Measurements from ENCODE around the gene ZFP36L1. TPM values are rescaled to one million over a fixed set of nuclear protein-coding genes. Genes with fewer than 3 reads are reported as not detected.
A peak's percentile ranks its signal among the peaks of the same experiment; 100 is the strongest.

Gene ZFP36L1
- total RNA-seq, 1 donor from 2014 or later, result 48.0 TPM

DNA sequence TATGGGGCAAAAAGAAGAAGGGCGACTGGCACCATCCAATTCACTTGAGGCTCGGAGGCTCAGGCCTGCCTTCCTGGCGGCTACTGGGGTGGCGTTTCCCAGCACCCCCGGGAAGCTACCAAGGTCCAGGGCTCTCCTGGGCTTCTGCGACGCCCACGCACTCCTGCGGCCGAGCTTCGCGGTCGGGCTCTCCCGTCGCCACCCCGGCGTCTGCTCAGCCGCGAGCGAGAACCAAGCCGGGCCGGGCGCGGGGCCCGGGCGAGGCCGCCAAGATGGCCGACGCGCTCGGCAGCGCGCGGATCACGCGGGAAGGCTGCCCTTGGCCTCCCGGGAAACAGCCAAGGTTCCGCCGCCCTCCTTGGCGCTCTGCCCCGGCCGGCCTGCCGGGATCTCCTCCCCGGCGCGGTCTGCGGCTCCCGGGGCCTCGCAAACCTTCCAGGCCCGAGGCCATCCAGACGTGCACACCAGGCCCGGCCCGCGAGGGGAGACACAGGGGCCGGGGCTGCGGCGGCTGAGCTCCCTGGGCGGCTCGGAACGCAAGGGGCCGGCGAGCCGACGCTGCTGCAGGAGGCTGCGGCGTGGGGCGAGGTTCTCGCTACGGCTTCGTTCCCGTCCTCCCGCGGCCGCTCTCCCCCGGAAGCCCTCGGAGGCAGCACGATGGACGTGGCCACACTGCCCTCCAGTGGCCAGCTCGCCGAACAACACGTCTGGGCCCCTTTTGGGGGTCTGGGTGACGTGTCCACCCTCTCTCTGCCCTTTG, 23.5 kb upstream of the ZFP36L1 start:
- H3K4me1 ChIP-seq, result peaks cover 44% of the 10 kb centered on the region

DNA sequence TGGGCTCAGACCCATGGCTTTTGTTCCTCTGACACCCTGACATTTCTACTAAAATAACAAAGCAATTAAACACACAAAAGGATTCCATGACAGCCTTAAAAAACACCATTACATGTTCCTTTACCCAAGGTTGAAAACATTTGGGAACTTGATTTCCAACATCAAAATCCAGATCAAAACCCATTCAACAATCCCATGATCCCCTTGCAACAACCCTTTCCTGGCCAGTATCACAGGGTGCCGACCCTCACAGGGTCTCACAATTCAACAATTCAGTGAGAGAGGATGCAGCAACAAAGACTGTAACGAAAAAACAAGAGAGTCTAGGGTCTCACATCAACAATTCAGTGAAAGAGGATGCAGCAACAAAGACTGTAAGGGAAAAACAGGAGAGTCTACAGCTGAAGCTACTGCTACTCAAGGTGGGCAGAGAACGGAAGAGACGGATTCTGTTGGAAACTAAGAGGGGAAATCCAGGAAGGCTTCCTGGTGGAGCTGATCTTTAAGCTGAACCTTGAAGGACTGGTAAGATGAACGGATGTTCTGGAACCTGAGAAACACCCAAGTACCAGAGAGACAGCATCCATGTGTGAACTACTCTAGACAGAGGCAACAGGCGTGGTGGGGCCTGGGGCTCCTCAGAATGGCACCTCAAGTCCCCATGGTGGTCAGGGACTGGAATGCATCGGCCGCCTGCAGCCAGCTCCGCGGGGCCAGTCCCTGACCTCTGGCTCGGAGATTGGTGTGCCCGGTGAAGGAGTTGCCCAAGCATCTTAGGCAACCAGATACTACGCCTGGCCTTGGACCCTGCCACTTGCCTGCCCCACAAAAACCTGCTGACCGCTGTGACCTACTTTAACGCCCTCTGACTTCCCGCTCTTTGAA, 22.7 kb upstream of the ZFP36L1 start:
- Histone ChIP-seq H3K27me3 (ENCODE audit: low read depth) (no peaks in the 10 kb centered on the region), H3K9me3 (replicated peaks) (no peaks in the 10 kb centered on the region), H3K27ac (replicated peaks) (peak overlapping the region; percentile 99), H3K4me3 (peak overlapping the region; percentile 69), H3K36me3 (no peaks in the 10 kb centered on the region), H3K4me1 (peaks cover 44% of the 10 kb centered on the region)
- no peak for DNase-seq
- TF ChIP-seq, protein P1, sequence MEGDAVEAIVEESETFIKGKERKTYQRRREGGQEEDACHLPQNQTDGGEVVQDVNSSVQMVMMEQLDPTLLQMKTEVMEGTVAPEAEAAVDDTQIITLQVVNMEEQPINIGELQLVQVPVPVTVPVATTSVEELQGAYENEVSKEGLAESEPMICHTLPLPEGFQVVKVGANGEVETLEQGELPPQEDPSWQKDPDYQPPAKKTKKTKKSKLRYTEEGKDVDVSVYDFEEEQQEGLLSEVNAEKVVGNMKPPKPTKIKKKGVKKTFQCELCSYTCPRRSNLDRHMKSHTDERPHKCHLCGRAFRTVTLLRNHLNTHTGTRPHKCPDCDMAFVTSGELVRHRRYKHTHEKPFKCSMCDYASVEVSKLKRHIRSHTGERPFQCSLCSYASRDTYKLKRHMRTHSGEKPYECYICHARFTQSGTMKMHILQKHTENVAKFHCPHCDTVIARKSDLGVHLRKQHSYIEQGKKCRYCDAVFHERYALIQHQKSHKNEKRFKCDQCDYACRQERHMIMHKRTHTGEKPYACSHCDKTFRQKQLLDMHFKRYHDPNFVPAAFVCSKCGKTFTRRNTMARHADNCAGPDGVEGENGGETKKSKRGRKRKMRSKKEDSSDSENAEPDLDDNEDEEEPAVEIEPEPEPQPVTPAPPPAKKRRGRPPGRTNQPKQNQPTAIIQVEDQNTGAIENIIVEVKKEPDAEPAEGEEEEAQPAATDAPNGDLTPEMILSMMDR (IDR thresholded peaks at IDR 0.05; ENCODE audit: borderline replicate concordance), result no peak
- intact Hi-C loops (cut with micrococcal nuclease), result loop anchor here (5.0 kb wide), 1 partner anchor 568 kb away; no protein-coding TSS in a partner anchor

More for the DNA sequence above, 23.5 kb upstream of the ZFP36L1 start:
- peak; percentile 90 for DNase-seq
- Histone ChIP-seq H3K27me3 (ENCODE audit: low read depth) (no peaks in the 10 kb centered on the region), H3K36me3 (no peaks in the 10 kb centered on the region), H3K27ac (replicated peaks) (peak overlapping the region; percentile 99), H3K9me3 (replicated peaks) (no peaks in the 10 kb centered on the region), H3K4me3 (peak overlapping the region; percentile 69)
- intact Hi-C loops (cut with micrococcal nuclease), result loop anchor here (5.0 kb wide), 1 partner anchor 569 kb away; no protein-coding TSS in a partner anchor
- TF ChIP-seq, protein P1 (IDR thresholded peaks at IDR 0.05; ENCODE audit: borderline replicate concordance), result peak; percentile 97

DNA sequence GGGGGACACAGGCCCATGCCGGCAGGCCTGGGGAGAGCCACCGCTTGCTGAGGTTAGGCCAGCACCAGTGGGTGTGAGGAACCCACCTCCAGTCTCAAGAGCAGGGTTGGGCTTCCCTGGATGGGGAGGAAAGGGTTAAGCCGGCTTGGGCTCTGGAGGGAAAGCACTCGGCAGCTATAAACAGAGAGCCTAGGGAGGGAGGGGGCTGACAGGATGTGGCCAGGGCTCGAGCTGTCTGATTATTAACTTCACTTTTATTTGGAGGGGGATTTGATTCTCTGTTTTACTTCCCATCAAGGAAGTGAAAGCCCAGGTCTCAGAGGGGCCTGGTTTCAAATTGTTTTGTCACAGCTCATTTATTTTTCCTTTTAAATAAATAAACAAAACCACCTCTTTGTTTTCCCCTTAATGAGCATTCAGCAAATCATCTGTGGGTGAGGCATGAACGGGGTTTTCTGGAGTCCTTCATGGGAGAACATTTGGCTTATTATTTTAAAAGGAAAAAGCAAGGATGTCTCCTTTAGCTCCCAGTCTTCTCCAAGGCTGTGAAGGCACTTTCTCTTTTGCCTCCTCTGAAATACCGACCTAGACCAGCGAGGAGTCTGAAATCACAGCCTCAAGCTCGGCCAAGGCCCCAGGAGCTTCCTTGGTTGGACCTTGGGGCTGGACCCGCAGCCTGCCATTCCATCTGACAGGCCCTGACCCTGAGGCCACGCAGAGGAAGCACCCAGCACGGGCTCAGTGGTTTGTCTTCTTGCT, 21.9 kb upstream of the ZFP36L1 start:
- H3K27ac ChIP-seq (replicated peaks), result peak overlapping the region; percentile 99
- no peaks in the 10 kb centered on the region for H3K27me3 ChIP-seq (ENCODE audit: low read depth)
- no peak for DNase-seq
- peak overlapping the region; percentile 69 for H3K4me3 ChIP-seq
- H3K4me1 ChIP-seq, result peaks cover 44% of the 10 kb centered on the region
- intact Hi-C loops (cut with micrococcal nuclease), result loop anchor here (5.0 kb wide), 1 partner anchor 567 kb away; no protein-coding TSS in a partner anchor
- H3K36me3 ChIP-seq, result no peaks in the 10 kb centered on the region
- TF ChIP-seq, protein P1 (IDR thresholded peaks at IDR 0.05; ENCODE audit: borderline replicate concordance), result no peak
- H3K9me3 ChIP-seq (replicated peaks), result no peaks in the 10 kb centered on the region

DNA sequence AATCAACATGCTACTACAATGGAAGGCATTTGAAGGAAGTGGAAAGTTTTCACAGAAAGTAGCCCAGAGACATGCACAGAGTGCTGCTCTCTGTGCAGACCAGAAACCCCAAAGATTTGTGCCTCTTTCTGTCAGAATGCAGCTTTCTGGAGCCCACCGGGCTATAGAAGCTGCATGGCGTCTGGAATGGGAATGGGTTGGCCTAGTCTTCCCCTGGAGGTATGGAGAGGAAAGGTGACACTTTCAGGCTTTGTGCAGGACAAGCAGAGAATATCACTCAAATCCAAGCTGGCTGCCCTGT, 21.3 kb upstream of the ZFP36L1 start:
- intact Hi-C loops (cut with micrococcal nuclease), result no loop called here
- peak overlapping the region; percentile 69 for H3K4me3 ChIP-seq
- peaks cover 44% of the 10 kb centered on the region for H3K4me1 ChIP-seq
- no peaks in the 10 kb centered on the region for H3K9me3 ChIP-seq (replicated peaks)
- H3K27me3 ChIP-seq (ENCODE audit: low read depth), result no peaks in the 10 kb centered on the region
- no peak for DNase-seq
- no peaks in the 10 kb centered on the region for H3K36me3 ChIP-seq
- TF ChIP-seq, protein P1 (IDR thresholded peaks at IDR 0.05; ENCODE audit: borderline replicate concordance), result no peak
- H3K27ac ChIP-seq (replicated peaks), result peak overlapping the region; percentile 99

DNA sequence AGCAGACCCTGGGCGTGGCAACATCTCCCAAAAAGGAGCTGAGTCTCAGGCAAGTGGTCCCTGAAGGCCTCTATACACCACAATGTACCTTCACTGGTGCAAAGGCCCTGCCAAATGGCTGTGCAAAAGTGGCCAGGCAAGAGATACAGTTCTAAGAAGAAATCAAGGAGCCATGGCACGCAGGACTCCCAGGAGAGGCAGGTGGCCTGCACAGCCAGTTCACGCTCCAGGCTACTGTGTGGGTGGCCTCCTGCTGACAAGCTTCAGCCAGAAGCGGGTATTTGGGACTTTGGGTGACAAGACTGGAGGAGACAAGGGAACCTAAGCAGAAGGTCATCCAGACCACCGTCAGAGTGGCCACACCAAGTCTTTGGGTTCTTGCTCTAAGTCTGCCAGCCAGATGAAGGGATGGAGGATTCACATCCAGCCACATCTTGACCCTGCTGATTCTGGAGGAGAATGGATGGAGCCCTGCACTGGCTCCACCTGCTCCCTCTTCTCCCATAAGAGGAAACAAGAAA, 20.5 kb upstream of the ZFP36L1 start:
- Histone ChIP-seq H3K4me3 (no peak overlapping the region), H3K36me3 (no peaks in the 10 kb centered on the region), H3K9me3 (replicated peaks) (no peaks in the 10 kb centered on the region), H3K4me1 (peaks cover 49% of the 10 kb centered on the region), H3K27me3 (ENCODE audit: low read depth) (no peaks in the 10 kb centered on the region), H3K27ac (replicated peaks) (peak overlapping the region; percentile 99)
- TF ChIP-seq, protein P1 (IDR thresholded peaks at IDR 0.05; ENCODE audit: borderline replicate concordance), result no peak
- intact Hi-C loops (cut with micrococcal nuclease), result no loop called here
- DNase-seq, result no peak

Data from left ventricle myocardium inferior (tissue), 1 donor.